HG03025 (cell line): Measurements from ENCODE around the gene CILP2.

Source experiments
- ATAC-seq: cut with Tn5 transposase; IDR thresholded peaks from one replicate; pipeline ENCODE4 v1.9.1; 2021; ENCODE audit warnings: mild to moderate bottlenecking, moderate library complexity; ENCODE audit not compliant: unreplicated experiment, low FRiP score

Gene CILP2

DNA sequence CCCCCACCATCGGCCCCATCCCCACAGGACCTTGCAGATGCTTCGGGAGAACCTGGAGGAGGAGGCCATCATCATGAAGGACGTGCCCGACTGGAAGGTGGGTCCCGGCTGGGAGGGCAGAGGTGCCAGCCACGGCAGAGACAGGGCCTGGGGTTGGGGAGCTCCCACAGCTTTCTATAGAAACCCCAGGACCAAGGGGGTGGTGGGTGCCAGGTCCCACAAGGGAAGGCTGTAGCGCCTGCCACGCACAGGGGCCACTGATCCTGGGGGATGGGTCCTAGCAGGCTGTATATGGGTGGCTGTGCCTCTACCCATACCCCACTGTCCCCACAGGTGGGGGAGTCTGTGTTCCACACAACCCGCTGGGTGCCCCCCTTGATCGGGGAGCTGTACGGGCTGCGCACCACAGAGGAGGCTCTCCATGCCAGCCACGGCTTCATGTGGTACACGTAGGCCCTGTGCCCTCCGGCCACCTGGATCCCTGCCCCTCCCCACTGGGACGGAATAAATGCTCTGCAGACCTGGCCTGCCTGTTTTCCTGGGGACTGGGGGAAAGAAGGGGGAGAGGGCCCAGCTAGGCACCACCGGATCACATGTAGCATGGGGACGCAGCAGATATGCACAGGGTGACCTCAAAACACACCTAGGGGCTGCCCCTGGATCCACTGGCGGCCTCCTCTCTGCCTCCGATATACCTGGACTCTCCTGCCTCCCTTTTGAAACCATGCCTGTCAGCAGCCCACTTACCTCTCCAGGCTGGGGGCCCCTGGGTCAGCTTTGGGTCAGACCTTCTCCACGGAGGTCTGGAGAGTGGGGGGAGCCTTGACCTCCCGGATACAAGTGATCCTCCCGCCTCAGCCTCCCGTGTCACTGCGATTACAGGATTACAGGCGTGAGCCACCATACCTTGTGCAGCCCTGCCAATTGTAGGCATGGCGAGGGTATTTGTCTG is 10.1 kb upstream of the CILP2 start:
- ATAC-seq = no peak

DNA sequence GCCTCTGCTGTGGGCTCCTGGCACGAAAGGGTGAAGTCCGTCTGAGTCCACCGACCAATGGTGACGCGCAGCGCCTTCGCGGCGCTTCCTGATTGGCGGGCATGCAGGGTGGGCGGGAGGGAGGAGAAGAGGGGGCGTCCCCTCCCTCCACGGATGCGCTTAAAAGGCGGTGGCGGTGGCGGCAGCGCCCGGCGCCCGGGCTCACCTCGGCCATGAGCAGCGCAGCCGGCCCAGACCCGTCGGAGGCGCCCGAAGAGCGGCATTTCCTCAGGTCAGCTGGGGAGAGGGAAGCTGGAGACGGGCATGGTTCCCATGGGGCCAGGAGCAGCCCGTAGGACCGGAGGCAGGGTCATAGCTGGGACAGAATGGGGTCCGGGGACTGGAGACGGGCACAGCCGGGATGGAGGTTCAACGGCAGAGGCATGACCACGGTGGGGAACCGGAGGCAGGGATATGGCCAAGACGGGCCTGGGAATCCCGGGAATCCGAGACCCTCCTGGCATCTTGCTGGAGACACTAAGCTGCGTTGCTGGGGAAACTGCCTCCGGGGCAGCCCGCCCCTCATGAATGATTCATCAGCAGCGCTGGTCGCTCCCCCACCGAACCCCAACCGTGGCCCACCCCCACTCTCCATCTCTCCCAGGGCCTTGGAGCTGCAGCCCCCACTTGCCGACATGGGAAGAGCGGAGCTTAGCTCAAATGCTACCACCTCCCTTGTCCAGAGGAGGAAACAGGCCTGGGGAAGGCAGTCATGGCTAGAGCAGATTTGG is 9.2 kb upstream of the CILP2 start, which contains the start of gene YJEFN3:
YJEFN3 (plus strand) TSS at position 191 of the 770 bp plus-strand sequence; CDS start at position 213, 22 bp downstream.
- no peak for ATAC-seq

DNA sequence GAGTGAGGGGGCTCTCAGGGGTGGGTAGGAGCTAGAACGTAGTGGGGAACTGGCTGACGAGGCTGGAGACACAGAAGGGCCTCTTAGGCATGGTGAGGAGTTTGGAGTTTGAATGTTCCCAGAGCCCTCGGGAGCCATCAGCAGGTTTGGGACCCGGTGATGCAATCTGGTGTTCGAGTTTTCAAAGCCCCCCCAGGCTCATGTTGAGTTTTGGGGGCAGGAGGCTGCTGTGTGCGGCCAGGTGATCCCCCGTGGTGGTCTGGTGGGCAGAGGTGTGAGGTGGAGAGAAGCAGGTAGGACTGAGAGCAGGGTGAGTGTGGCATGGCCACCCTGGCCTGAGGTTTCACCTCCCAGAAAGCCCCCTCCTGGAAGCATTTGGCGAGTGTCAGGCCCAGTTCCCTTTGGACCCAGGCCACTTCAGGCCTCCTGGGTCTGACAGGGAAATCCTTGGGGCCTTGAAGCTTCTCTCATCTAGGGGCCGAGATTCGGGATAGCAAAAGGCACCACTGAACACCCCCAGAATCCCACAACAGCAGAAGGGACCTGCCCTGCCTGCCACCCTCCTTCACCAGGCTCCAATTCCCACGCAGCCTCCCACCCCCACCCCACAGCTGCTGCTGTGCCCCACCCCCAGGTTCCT is 8.2 kb upstream of the CILP2 start:
- no peak for ATAC-seq

DNA sequence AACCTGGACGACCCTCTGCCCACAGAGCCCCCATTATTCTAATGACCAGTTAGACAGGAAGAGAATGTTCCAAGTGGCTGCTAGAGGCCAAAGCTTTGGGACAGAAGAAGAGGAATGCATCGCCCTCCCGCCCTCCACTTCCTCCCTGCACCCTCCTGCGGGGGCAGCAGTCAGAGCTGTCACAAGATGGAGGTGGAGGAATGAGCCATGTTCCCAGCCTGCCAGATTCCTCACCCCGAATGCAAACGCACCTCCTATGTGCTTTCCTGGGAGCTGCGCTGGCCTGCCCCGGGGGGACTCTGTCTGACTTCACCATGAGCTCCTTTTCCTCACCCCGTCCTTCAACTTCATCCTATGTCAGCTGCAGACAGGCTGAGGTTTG is 7.7 kb upstream of the CILP2 start:
- ATAC-seq = no peak

DNA sequence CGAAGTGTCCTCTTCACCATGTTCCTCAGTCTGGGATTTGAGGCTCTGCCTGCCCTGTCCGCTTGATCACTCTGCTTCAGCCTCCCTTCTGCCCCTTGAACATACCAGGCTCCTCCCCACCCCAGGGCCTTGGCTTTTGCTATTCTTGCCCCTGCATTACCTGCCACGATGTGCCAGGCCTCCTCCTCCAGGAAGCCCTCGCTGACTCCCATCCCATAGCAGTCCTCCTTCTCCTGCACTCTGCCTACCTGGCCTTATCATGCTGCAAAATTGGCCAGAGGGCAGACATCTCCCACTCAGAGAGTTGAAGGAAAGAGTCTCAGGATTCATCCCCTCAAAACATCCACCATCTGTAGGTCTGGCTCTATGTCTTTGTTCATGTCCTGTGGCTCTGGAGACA is 7.2 kb upstream of the CILP2 start:
- no peak for ATAC-seq

DNA sequence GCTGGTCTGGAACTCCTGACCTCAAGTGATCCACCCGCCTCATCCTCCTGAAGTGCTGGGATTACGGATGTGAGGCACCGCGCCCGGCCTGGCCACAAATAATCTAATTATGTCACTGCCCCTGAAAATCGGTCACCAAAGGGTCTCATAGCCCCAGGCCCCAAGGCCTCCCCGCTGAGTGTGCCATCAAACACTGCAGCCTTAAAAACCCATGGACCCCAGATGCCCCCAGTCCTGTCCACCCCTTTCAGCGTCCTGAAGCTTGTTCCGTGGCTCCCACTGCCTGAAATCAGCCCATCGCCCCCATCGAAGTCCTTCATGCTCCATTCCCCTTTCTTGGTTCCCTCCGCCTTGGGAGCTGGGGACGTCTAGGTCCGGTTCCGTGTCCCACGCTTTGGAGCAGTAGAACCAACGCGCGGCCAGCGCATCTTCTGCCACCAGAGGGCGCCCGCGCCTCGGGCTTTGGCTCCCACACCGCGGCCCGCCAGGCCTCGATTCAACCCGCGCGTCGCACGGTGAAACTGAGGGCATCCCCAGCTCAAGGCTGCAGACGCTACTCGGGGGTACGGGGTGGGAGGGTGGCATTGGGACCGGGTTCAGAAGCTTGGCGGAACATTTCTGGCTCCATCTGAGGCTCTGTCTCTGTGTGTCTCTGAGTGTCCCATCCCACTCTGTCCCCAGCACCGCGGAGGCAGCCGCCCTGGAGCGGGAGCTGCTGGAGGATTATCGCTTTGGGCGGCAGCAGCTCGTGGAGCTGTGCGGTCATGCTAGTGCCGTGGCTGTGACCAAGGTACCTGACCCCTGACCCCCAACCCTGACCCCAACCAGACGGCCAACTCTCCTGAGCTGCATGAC is 5.9 kb upstream of the CILP2 start:
- ATAC-seq = no peak

DNA sequence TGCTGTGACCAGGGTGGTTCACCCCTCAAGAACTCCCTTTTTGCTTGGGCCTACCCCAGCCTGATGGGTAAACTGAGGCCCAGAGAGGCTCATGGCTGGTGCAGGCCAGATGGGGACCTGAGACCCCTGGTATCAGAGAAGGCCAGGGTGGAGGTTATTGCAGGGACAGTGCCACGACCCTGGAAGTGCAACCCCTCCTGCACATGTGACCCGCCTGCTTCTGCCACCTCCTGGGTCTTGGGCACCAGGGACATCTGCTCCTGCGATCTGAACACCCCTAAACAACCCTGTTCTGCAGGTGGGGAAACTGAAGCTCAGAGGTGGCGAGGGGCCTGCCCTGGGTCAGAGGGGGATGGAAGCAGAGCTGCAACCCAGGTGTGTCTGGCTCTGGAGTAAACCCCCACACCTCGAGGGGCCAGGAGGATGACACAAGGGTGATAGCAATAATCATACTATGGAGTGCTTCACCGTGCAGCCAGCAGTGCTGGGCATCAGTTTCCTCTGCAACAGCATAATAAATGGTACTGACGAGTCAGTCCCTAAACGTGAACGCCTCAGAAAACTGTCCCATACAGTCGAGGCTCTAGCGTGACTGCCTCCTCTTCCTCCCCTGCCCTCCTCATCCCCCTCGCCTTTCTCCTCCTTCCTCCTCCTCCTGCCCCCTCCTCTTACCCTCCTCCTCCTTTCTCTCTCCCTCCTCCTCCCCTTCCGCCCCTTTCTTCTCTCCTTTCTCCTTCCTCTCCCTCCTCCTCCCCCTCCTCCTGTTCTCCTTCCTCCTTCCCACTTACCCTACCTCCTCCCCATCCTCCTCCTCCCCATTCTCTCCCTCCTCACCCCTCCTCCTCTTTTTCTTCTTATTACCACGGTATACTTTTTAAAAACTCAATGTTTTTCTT is 5.0 kb upstream of the CILP2 start:
- no peak for ATAC-seq

DNA sequence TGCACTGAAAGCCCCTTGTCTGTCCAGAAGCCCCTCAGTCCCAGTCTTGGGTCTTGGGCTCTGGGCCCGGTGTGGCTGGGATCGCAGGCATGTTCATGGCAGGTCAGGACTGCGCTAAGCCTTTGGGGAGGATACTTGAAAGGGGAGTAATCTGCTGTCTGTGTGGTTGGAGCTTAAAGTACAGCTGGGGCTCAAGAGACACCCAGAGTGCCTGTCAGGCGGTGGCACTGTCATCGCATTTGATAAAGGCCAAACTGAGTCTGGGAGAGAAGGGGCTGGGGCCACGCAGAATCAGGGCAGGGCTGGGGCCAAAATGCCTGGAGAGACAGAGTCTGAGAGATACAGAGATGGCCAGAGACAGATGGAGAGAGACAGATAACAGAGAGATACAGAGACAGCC is 4.2 kb upstream of the CILP2 start:
- no peak for ATAC-seq

DNA sequence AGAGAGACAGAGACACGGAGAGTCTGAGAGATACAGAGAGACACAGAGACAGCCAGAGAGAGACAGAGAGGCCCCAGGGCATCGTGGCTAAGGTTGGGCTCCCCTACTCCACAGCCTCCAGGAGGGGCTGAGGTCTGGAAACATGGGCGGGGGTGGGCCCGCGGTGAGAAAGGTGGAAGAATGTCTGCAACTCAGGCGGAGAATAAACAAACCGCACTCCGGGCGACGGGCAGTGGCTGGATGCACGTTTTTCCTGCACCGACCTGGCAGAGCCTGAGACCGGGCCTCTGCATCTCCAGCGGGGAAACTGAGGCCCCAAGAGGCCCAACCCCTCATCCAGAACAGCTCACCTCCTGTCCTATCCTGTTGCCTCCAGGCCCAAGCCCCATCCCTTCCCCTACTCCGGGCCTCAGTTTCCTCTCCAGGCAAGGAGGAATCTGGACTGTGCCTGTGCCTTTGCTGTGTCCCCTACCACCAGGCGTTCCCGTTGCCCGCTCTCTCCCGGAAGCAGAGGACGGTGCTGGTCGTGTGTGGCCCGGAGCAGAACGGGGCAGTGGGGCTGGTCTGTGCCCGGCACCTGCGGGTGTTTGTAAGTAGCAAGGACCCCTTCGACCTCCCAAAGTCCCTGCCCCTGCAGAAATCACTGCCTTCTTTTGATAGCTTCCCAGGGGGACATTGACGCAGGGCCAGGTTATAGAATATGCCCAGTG is 3.4 kb upstream of the CILP2 start:
- ATAC-seq = no peak

DNA sequence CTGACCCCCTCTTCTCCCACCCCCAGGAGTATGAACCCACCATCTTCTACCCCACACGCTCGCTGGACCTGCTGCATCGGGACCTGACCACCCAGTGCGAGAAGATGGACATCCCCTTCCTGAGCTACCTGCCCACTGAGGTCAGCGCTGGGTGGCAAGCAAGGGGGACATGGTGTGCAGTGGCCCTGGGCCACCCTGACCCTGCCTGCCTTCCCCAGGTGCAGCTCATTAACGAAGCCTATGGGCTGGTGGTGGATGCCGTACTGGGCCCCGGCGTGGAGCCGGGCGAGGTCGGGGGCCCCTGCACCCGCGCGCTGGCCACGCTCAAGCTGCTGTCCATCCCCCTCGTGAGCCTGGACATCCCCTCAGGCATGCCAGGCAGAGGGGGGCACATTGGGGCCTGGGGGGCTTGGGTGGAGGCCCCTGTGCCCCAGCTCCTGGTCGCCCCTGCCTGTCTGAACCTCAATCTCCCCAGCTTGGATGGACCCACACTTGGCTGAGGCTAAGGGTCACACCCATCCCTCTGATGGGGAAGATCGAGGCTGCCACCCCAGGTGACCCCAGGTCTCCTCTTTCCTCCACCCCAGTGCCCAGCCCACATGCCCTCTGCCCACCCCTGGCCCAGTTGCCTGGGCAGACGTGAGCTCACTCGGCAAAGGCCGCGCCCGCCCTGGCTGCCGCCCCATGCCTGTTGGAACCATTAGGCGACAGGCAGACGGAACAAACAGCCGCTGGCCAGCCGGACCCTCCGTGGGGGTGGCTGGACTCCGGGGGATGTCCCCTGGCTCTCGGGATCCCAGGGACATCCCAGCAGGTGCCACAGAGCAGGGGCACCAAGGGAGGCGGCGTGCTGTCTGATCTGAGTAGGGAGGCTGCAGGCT is 2.5 kb upstream of the CILP2 start:
- no peak for ATAC-seq

DNA sequence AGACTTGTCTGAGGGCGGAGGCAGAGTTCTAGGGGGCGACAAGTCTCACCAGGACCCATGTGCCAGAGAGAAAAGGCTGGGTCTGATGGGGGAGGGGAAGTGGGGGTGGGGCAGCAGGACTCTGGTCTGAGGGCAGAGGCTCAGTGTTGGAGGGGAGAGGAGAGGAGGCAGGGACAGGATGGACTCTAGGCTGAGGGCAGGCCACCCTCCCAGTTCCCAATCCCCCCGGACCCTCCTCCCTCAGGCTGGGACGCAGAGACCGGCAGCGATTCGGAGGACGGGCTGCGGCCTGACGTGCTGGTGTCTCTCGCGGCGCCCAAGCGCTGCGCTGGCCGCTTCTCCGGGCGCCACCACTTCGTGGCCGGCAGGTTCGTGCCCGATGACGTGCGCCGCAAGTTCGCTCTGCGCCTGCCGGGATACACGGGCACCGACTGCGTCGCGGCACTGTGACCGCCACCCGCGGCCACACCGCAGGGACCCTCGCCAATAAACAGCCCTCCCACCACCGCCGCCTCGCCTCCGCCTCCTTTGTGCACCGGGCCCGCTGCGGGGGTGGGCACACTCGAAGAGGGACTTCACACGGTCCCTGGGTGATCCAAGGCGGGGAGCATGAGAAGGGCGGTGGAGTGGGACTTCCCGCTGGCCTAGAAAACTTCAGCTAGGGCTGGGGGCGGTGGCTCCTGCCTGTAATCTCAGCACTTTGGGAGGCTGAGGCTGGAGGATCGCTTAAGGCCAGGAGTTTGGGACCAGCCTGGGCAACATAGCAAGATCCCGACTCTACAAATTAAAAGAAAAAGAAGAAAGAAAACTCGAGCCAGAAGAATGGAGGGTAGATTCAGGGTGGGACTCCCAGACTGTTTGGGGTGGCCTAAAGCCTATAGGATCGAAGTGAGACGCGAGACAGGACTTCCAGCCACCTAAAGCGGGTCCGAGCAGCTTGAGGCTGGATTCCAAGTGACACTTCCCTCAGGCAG is 703 bp upstream of the CILP2 start:
- no peak for ATAC-seq

DNA sequence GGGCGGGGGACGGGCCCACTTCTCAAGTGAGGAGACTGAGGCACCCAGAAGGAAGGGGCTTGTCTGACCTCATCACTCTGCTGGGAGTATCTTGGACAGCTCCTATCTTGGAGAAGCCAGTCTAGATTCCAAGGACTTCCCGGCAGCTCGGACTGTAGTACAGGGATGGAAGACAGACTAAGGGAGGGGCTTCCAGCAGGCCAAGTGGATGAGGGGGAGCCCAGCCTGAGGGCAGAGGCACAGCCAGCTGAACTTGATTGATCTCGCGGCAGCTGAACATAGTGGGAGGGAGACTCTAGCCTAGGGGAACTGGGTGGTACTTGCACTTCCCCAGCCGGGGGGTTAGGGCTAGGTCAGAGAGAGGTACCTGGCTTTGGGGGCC is 711 bp downstream of the CILP2 start:
- no peak for ATAC-seq

DNA sequence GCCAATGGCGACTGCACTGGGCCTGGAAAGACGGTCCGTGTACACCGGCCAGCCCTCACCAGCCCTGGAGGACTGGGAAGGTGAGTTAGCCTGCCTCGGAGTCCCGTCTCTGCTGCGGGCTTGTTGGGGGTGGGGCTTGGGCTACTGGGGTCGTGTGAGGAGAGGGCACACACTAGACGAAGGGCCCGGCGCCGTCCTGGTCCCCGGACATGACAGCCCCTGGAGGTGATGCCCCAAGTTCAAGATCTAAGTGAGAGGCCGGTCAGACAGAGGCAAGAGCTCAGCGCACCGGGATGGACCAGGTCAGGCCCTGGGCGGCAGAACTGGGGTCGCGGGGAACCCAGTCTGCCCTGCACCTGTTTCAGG is 1.6 kb downstream of the CILP2 start:
- ATAC-seq = no peak

DNA sequence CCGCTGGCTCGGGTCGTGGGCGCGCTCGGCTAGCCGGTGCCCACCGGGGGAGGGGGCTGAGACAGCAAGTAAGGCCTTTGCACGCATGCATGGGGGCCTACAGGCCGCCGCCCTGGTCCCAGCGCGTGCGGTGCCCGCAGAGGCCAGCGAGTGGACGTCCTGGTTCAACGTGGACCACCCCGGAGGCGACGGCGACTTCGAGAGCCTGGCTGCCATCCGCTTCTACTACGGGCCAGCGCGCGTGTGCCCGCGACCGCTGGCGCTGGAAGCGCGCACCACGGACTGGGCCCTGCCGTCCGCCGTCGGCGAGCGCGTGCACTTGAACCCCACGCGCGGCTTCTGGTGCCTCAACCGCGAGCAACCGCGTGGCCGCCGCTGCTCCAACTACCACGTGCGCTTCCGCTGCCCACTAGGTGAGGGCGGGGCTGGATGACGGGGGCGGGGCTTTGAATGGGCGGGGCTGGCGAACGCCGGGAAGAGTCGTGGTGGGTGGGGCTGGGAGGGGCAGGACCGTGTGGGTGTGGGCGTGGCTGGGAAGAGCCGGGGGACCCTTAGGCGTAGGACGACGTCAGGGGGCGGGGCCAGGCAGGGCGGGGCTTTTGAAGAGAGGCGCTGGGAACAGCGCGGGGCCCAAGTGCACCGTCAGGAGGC is 2.1 kb downstream of the CILP2 start:
- ATAC-seq = no peak

DNA sequence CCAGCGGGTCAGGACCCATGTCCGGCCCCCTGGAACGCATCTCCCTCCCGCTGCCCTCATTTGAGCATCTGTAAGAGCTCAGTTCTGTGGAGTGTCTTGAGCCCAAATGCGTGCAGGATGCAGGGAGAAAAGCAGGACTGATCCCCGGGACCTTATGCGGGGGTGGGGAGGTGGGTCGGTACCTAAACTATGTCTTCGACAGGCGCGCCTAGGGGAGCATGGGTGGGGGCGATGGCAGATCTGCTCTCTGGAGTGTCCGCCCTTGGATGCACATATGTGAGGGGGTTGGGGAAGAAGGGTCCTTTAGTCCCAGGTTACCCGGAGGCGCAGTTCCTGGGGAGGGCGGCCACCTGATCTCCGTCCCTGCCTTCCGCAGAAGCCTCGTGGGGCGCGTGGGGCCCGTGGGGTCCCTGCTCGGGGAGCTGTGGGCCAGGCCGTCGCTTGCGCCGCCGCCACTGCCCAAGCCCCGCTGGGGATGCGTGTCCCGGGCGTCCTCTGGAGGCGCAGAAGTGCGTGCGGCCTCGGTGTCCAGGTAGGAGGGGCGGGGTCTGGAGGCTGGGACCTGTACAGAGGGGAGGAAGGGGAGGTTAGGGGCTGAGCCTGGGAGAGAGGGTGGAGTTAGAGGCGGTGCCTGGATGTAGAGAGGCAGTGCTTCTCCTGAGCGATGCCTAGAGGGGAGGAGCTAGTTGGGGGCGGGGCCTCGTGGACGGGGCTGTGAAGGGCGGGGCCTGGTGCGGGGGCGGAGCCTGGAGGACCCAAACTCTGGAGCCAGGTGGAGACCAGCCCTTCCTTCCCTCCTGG is 2.9 kb downstream of the CILP2 start:
- no peak for ATAC-seq
